ENCODE results near the gene ZNF672.
"Not testable (repeated sequence)": the region's sequence is repeated elsewhere in the genome, so short reads cannot be mapped to it uniquely, and the experiment has no call there.

Gene ZNF672

GRCh38 chr1:248813546-248813945 lies 24.5 kb upstream of the ZNF672 start:
- DNase-seq: no peak

- DNase-seq: no peak
Observed at GRCh38 chr1:248814351-248814750, 23.7 kb upstream of the ZNF672 start.

- DNase-seq: no peak
Observed at GRCh38 chr1:248815407-248816034, 22.5 kb upstream of the ZNF672 start.

GRCh38 chr1:248816042-248816851 lies 21.8 kb upstream of the ZNF672 start:
- no peak for DNase-seq

GRCh38 chr1:248817065-248817464 lies 21.0 kb upstream of the ZNF672 start:
- DNase-seq: no peak

GRCh38 chr1:248818505-248819374 lies 19.3 kb upstream of the ZNF672 start:
- DNase-seq: no peak

- DNase-seq: no peak
Observed at GRCh38 chr1:248820041-248820585, 17.9 kb upstream of the ZNF672 start.

- DNase-seq: no peak
Observed at GRCh38 chr1:248821101-248821500, 16.9 kb upstream of the ZNF672 start.

- no peak for DNase-seq
Observed at GRCh38 chr1:248821641-248822040, 16.4 kb upstream of the ZNF672 start.

- no peak for DNase-seq
Observed at GRCh38 chr1:248822148-248823032, 15.6 kb upstream of the ZNF672 start.

- no peak for DNase-seq
Observed at GRCh38 chr1:248823517-248824001, 14.5 kb upstream of the ZNF672 start.

- no peak for DNase-seq
Observed at GRCh38 chr1:248824301-248824700, 13.7 kb upstream of the ZNF672 start.

- peak; percentile 14 for DNase-seq
Observed at GRCh38 chr1:248824701-248825100, 13.3 kb upstream of the ZNF672 start.

GRCh38 chr1:248825136-248825535 lies 12.9 kb upstream of the ZNF672 start:
- DNase-seq: peak; percentile 19

- no peak for DNase-seq
Observed at GRCh38 chr1:248825573-248825908, 12.5 kb upstream of the ZNF672 start.

GRCh38 chr1:248825909-248826760 lies 11.9 kb upstream of the ZNF672 start, which contains the start of gene SH3BP5L:
Gene SH3BP5L, minus strand, starts transcription at chr1:248825915. Its CDS starts 980 bp downstream, at chr1:248824935.
- DNase-seq: peak; percentile 85

- no peak for DNase-seq
Observed at GRCh38 chr1:248828845-248829244, 9.2 kb upstream of the ZNF672 start.

GRCh38 chr1:248830718-248831017 lies 7.4 kb upstream of the ZNF672 start:
- not testable (repeated sequence) for DNase-seq

- DNase-seq: no peak
Observed at GRCh38 chr1:248831842-248832241, 6.2 kb upstream of the ZNF672 start.

GRCh38 chr1:248834343-248834940 lies 3.6 kb upstream of the ZNF672 start:
- DNase-seq: peak; percentile 8
